Endometrium (tissue), 2 donors: ENCODE measurements around the gene COPG1.

Source experiments
- FAIRE-seq: peaks from 2 replicates; lab custom pipeline; 2012; peaks lifted over from hg19 to GRCh38; lab: Jason Lieb, UNC
- donor health status: control.
- donor health status: control.

Gene COPG1

DNA sequence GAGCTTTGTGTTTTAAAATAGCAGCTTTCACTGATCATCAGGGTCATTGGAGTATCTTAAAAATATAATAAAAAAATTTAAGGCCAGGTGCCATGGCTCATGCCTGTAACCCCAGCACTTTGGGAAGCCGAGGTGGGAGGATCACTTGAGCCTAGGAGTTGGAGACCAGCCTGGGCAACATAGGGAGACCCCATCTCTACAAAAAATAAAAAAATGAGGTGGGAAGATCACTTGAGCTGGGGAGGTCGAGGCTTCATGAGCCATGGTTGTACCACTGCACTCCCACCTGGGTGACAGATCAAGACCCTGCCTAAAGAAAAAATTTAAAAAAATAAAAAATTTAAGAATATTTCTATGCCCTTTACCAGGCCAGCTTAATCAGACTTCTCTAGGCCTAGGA lies 30.8 kb downstream of the COPG1 start:
- no peak for FAIRE-seq

DNA sequence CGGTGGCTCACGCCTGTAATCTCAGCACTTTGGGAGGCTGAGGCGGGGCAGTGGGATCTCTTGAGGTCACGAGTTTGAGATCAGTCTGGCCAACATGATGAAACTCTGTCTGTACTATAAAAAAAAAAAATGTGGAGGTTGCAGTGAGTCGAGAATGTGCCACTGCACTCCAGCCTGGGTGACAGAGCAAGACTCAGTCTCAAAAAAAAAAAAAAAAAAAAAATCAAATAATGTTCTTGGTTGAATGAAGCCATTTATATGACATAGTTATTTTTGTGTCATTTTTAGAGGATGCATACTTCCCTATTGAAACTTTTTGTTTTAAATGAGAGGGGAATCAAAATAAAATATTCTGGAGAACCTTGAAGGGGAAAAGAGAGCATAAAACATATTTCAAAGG lies 32.3 kb downstream of the COPG1 start:
- no peak for FAIRE-seq

DNA sequence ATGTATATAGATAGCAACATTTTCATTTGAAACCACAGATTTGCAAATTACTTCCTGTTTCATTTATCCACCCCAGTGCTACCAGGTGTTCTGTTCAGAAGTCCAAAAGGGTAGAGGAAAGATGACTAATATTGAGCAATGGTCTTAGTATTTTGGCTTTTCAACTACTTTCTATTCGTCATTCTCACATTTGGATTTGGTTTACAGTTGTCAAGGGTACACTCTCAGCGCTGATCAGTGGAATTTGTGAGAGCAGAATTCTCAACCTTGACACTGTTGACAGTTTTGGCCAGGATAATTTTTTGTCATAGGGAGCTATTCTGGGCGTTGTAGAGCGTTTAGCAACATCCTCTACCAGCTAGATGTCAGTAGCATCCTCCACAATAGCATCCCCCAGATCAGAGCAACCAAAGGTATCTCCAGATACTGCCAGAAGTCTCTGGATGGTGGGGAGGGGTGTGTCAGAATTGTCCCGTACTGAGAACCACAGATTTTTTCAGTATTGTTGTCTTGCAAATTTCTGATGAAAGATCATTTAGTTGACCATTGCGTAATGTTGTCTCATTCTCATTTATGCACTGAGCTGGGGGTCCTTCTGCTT lies 33.4 kb downstream of the COPG1 start:
- no peak for FAIRE-seq

DNA sequence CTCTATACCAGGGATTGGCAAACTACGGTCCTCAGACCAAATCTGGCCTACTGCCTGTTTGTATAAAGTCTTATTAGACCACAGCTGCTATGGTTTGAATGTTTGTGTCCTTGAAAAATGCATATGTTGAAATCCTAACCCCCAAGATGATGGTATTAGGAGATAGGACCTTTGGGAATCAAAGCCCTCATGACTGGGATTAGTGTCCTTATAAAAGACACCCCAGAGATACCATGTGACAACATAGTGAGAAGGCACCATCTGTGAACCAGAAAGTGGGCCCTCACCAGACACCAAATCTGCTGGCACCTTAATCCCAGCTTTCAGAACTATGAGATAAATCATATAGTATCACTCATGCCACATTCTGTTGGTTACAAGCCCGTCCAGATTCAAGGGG lies 36.7 kb downstream of the COPG1 start:
- FAIRE-seq: no peak

DNA sequence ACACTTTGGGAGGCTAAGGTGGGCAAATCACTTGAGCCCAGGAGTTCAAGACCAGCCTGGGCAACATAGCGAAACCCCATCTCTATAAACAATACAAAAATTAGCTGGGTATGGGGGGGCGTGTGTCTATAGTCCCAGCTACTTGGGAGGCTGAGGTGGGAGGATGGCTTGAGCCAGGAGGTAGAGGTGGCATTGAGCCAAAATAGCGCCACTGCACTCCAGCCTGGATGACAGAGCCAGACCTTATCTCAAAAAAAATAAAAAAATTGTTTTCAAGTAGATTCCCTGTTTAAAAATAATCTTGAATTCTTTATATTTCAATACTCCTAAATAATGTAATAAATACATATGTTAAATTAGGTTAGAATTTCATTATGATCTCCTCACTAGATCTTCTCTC lies 39.0 kb downstream of the COPG1 start:
- no peak for FAIRE-seq

DNA sequence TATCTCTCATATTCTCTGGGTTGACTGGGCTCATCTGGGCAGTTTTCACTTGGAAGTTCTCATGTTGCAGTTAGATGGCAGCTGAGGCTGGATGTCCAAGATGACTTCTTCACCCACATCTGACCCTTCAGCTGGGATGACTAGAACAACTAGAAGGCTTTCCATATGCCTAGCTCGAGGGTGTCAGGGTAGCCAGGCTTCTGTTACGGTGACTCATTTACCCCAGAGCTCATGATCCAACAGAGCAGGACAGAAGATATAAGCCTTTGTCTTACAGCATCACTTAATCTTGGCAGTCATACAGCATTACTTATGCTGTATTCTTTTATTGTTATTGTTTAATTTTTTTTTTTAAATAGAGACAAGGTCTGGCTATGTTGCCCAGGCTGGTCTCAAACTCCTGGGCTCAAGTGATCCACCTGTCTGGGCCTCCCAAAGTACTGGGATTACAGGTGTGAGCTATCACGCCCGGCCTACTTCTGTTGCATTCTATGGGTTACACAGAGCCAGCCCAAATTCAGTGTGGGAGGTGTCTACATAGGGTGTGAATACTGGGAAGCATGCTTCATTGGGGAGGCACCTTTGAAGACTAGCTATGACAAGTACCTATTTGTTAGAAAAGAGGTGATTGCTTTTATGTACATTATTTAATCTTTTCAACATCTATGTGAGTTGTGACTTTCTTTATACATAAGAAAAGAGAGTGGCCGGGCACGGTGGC lies 40.0 kb downstream of the COPG1 start:
- FAIRE-seq: no peak

DNA sequence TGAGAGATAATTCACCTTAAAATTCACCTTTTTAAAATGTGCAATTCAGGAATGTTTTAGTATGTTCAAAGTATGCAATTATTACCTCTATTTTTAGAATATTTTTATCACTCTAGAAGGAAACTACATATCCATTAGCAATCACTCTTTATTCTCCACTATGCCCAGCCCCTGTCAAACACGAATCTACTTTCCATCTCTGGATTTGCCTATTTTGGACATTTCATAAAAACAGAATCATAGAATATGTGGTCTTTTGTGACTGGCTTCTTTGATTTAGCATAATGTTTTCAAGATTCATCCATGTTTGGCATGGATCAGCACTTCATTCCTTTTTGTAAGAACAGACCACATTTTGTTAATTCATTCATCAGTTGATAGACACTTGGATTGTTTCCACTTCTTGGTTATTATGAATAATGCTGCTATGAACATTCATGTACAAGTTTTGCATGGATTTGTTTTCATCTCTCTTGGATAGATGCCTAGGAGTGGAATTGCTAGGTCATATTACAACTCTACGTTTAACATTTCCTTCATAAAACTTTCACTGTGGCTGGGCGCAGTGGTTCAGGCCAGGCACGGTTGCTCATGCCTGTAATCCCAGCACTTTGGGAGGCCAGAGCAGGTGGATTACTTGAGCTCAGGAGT lies 42.0 kb downstream of the COPG1 start:
- FAIRE-seq: no peak

DNA sequence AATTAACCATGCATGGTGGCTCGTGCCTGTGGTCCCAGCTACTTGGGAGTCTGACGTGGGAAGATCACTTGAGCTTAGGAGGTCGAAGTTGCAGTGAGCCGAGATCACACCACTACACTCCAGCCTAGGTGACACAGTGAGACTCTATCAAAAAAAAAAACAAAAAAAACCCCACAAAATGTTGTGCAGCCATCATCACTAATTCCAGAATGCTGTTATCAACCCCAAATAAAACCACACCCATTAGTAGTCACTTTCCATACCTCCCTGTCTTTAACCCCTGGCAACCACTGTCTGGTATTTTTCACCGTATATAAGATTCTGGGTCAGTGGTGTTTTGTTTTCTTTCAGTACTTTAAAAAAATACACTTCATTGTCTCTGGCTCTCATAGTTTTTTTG lies 45.9 kb downstream of the COPG1 start:
- no peak for FAIRE-seq

DNA sequence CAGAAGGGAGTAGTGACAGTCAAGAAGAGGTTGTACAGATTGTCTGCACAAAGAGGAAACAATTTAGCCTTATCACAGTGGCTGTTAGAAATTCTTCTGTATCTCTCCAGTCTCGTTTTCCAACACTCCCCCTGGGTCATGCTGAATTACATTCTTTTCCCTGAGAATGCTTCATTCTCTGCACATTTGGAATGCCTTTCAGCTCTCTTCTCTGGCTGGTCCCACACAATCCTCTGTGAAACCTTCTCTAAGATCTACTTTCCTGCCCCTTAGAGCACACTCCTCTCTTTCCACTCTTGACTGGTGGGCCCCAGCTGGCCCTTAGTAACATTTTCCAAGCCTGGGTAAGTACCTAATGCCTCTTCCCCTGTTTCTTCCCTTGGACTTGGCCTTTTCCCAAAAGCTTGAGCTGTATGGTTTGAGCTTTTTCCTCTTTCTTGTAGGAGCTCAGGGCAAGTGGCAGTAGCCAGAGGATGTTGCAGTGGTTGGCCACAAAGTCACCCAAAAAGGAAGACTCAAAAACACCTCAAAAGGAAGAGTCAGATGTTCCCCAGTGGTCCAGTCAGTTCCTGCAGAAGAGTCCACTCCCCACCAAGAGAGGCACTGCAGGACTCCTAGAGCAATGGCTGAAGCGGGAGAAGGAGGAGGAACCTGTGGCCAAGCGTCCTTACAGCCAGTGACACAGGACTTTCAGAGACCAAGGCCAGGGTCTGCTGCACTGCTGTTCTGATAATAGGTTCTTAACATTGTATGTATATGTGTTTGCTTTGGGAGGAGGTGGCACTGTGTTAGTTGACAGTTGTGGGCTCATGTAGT lies 54.9 kb downstream of the COPG1 start:
- no peak for FAIRE-seq

DNA sequence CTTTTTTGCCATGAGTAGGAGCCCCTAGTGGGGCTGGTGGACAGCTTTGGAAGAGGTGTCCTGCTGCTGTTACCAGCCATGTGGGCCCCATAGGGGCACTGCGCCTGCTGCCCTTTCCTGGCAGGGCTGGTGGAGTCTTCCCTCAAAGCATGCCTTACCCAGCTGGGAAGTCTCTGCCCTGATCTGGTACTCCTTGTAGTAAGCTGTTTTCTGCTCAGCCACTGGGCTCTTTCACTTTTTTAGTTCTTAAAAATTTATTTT lies 55.5 kb downstream of the COPG1 start:
- no peak for FAIRE-seq

DNA sequence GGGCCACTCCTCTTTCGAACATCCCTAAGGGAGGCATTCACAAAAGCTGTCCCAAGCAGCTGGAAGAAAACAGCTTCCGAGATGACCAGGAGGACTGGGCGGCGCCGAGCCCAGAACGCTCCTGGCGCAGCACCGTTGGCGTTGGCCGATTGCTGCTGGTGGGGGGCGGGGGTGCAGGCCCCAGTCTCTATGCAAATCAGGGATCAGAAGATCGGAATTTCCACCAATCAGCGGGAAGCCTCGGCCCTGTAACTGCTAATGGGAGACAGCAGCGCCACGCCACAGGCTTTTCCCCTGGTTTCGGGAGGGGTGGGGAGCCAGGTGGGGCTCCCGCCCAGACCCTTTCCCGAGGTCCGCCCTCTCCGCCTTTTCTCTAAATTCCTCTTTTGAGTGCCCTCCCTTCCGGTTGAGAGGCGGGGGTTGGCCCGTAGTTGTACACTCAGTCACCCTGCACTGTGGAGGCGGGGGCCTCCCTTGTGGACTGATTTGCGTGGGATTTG lies 56.2 kb downstream of the COPG1 start:
- FAIRE-seq: peak; percentile 71

DNA sequence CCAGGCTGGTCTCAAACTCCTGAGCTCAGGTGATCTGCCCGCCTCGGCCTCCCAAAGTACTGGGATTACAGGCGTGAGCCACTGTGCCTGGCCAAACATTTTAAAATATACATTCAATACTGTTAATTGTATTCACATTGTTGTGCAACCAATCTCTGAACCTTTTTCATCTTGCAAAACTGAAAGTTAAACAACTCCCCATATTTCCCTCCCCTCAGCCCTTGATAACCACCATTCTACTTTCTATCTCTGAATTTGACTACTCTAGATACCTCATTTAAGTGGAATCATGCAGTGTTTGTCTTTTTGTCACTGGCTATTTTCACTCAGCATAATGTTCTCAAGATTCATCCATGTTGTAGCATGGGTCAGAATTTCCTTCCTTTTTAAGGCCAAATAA lies 59.2 kb downstream of the COPG1 start:
- no peak for FAIRE-seq

DNA sequence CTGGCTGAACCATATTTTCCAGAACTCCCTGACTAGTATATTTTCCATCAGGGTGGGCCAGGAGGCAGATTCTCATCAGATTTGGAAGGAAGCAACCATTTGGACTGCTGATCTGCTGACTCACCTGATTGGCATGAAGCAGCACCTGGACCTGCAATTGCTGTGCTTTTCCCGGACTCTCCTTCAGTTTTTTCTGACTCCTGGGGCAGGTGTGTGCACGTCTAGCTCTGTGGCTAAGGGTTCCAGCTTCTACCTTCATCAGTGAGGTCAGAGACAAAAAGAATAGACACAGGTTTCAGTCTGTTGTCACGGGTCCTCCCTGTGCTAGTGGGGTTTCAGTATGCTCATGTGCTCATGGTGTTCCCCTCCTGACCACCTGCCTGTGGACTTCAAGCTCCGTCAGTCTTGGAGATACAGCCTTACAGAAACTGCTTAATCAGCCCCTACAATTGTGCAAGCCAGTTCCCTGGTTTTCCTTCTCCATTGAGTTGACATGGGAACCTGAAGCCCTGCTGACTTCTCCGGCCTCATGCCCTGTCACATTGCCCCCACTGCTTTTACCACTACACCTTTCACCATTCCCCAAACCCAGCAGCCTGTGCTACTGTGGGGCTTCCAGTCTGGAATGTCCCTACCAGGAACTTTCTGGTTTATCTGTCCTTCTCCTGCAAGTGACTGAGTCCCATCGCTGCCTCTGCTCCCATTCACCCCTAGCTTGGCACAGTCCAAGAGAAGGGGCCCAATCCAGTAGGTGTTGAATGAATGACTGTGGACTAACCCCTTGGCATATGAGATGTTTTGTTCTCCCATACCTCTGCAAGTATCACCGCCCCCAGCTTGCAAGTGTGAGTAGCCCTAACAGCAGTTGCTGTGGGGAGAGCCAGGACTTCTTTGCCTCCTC lies 61.0 kb downstream of the COPG1 start:
- no peak for FAIRE-seq

DNA sequence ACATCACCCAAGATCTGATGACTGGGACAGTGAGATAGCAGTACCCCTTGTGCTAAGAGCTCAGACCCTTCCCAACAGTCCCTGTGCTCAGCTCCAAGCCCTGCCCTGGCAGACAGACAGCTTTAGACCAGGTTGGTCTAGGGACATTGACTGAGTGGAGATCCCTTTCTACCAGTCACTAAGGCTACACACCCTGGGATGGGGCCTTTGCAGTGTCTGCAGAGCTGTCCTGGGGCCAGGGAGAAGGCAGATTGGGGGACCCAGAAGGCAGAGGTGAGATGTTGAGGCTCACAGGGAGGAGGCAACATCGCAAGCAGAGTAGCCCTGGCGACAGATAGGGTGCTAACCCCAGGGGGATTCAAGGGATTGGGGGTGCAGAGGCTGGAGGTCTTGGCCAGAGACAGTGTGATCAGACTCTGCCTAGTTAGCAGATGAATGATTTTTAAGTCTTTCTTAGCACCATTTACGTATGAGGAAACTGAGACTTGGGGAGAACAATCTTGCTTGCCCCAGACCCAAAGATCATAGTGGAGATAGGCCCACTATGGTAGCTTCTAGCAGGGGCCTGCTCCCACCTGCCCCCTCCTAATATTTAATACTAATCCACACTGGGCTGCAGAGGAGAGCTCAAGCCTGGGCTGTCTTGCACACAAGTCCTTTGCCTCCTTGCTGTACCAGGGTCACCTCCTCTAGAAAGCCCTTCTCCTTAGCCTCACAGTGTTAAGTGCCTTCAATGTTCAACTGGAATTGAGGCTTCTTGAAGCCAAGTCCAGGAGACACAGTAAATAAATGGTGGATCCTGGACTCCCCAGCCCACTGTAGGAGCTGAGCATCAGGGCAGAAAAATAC lies 61.9 kb downstream of the COPG1 start:
- FAIRE-seq: no peak

DNA sequence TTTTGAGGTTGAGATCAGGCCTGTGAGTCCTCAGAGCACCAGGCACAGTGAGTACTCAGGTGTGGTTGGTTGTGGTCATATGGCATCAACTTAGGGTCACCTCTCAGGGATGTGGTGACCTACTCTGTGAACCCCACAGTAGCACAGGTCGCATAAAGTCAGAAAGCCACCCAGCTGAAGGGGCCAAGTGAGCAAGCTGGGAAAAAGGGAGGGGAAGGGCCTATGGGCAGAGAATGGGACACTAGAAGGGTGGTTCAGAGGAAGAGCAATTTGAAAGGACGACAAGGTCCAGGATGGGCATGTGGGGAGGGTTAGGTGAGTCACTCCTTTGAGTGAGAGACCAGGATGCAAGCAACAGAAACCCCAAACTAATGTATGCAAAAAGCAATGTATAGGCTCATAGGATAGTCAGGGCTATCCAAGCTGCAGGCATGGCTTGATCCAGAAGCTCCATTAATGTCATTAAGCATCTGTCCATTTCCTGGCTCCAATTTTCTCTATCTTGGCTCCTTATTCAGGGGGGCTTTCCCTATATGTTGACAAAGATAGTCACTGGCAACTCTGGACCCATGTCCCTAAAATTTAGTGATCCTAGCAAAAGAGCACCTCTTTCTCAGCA lies 62.7 kb downstream of the COPG1 start:
- no peak for FAIRE-seq

DNA sequence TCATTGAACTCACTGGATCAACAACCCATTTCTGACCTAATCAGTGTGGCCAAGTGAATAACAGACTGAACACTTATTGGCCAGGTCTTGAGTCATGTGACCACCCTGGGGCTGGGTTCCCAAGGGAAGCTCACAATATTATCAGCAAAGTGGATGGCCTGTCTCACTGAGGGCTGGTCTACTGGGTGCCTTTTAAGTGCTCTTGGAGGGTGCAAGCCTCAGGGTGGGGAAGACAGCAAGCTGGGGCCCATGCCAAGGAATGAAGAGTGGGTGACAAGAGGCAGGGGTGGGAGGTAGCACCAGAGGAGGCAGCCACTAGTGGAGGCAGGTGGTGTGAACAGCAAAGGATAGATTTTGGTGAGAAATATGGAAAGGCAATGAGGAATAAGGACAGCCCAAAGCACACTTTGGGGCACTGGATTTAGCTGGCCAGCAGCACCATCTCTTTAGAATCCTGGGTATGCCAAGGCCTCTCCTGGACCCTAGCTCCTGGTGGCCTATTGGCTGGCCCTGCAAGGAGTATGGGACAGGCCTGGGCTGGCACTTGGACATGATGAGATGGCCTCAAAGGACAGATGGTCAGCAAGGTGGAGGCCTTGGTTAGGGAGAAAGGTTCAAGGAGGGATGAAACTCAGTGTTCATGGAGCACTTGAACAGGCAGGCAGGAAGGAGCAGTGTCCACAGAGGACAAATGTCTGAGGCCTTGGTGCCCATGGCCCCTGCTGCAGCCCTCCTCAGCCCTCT lies 63.4 kb downstream of the COPG1 start:
- FAIRE-seq: no peak

DNA sequence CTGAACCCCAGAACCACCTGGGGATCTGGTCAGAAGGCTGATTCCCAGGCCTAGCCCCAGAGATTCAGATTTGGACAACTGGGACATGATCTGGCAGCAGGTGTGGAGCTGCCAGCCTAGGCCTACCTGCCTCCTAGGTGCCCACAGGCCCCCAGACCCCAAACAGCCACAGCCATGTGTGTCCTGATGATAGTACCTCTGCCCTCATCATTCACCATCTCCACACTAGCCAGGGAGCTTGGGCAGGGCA lies 63.9 kb downstream of the COPG1 start:
- FAIRE-seq: no peak

DNA sequence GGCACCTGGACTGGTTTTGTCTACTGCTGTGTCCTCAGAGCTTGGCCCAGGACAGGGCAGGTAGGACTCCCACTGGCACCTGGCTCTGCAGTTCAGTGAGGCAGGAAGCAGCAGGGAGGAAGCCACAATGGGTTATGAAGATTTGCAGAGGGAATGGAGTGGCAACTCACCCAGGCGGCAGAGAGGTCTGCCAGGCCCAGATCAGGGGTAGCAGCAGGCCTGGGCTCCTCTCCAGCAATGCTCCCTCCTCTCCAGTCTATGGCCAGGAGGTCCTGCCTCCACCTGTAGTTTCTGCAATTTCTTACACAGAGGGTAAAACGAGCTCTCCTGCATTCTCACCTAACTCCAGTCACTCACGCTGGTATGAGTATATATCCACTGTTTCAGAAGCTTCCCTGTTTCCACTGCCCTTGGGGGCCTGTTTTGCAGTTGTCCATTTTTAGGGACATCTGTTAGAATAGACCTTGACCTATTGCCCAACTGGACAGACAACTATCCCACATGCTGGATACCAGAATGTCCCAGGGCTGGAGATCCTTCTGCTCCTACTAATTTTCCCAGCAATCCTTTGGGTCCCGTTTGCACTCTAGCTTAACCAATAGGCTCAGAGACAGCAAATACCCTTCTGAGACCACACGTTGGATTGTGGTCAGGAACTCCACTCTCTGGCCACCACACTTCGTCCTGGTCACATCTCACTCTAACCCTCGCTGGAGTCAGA lies 64.4 kb downstream of the COPG1 start:
- FAIRE-seq: no peak
